Keratinocyte (primary cell): Measurements from ENCODE around the gene RTN4IP1. TPM values are rescaled to one million over a fixed set of nuclear protein-coding genes. Genes with fewer than 3 reads are reported as not detected.

Experiments
- DNase-seq: peaks from one replicate; pipeline ENCODE4 v3.0.0-alpha.2; 2011; ENCODE audit warnings: low read depth, missing footprints, low spot score
- FAIRE-seq: peaks from 2 replicates; lab custom pipeline; 2011; peaks lifted over from hg19 to GRCh38; lab: Jason Lieb, UNC
- H2AFZ ChIP-seq: 2 replicates; pipeline ENCODE4 v1.6.0; 2012; ENCODE audit warnings: low read length, control low read depth, inconsistent platforms; ENCODE audit not compliant: control insufficient read depth
- H3K27ac ChIP-seq: 2 replicates; pipeline ENCODE4 v1.5.1; 2011; ENCODE audit warnings: low read length; ENCODE audit not compliant: control insufficient read depth, insufficient read depth
- H3K27me3 ChIP-seq: 3 replicates; pipeline ENCODE4 v1.6.0; 2011; ENCODE audit warnings: low read length; ENCODE audit not compliant: control insufficient read depth, insufficient read depth; ENCODE audit errors: extremely low read depth
- H3K36me3 ChIP-seq, 2 experiments: 2 replicates in 1 of 2; 3 replicates in 1 of 2; pipeline ENCODE4 v1.5.1; 2011; ENCODE audit warnings: low read length in 2 of 2, mild to moderate bottlenecking in 1 of 2; ENCODE audit not compliant: control insufficient read depth in 2 of 2, insufficient read depth in 2 of 2; ENCODE audit errors: extremely low read depth in 1 of 2
- H3K4me1 ChIP-seq: 3 replicates; pipeline ENCODE4 v1.5.1; 2011; ENCODE audit warnings: low read length; ENCODE audit not compliant: control insufficient read depth, insufficient read depth; ENCODE audit errors: extremely low read depth
- H3K4me2 ChIP-seq: 3 replicates; pipeline ENCODE4 v1.6.0; 2011; ENCODE audit warnings: low read depth, low read length; ENCODE audit not compliant: control insufficient read depth, insufficient read depth; ENCODE audit errors: extremely low read depth
- H3K4me3 ChIP-seq, 3 experiments: fragments of 200-600 bp in 1 of 3; sonication (generic) in 1 of 3; 2 replicates in 2 of 3; 3 replicates in 1 of 3; pipeline ENCODE4 v1.5.1; 2011 to 2016; ENCODE audit warnings: low read length in 3 of 3, mild to moderate bottlenecking in 3 of 3, control low read depth in 2 of 3, inconsistent platforms in 1 of 3, low read depth in 1 of 3, mixed read lengths in 1 of 3, mixed run types in 1 of 3, moderate library complexity in 1 of 3; ENCODE audit not compliant: control insufficient read depth in 2 of 3, insufficient read depth in 2 of 3; ENCODE audit errors: extremely low read depth in 1 of 3
- H3K79me2 ChIP-seq: 2 replicates; pipeline ENCODE4 v1.6.0; 2012; ENCODE audit warnings: low read length; ENCODE audit not compliant: control insufficient read depth, insufficient read depth
- H3K9ac ChIP-seq: 3 replicates; pipeline ENCODE4 v1.6.0; 2011; ENCODE audit warnings: low read length; ENCODE audit not compliant: control insufficient read depth, insufficient read depth; ENCODE audit errors: extremely low read depth
- H3K9me1 ChIP-seq: 3 replicates; pipeline ENCODE4 v1.6.0; 2011; ENCODE audit warnings: low read length; ENCODE audit not compliant: control insufficient read depth, insufficient read depth; ENCODE audit errors: extremely low read depth
- H3K9me3 ChIP-seq: 2 replicates; pipeline ENCODE4 v1.5.1; 2012; ENCODE audit warnings: low read depth, low read length; ENCODE audit not compliant: control insufficient read depth
- H4K20me1 ChIP-seq: 3 replicates; pipeline ENCODE4 v1.6.0; 2011; ENCODE audit warnings: low read length; ENCODE audit not compliant: control insufficient read depth, insufficient read depth; ENCODE audit errors: extremely low read depth
- CTCF ChIP-seq, 3 experiments: IDR thresholded peaks in 1 of 3; conservative IDR thresholded peaks in 1 of 3; optimal IDR thresholded peaks in 1 of 3; 2 replicates in 2 of 3; 3 replicates in 1 of 3; pipeline versions ENCODE3 to v1.5.1; 2011; ENCODE audit warnings: low read length in 3 of 3, mild to moderate bottlenecking in 3 of 3, moderate library complexity in 2 of 3, control low read depth in 1 of 3, inconsistent platforms in 1 of 3; ENCODE audit not compliant: insufficient read depth in 2 of 3; ENCODE audit errors: extremely low read depth in 1 of 3
- EZH2 ChIP-seq: IDR thresholded peaks from one replicate; pipeline ENCODE4 v1.6.1; 2012; ENCODE audit warnings: inconsistent platforms, mild to moderate bottlenecking, low read length, moderate library complexity
- dilution Hi-C: fragments of 300-500 bp; cut with MboI; formaldehyde crosslinking; loops from one replicate; pipeline ENCODE4 v1.7.0; 2020; ENCODE audit warnings: low sequenced_read_pairs; ENCODE audit not compliant: extremely low pct_ligation_motif_present
- polyA plus RNA-seq, 5 experiments: library from polyadenylated mRNA; depleted of rRNA in 3 of 5; stranded (reverse) in 3 of 5; stranded (forward) in 1 of 5; unstranded in 1 of 5; fragments of >200 nt; gene quantifications; 1 replicate in 1 of 5; 2 replicates in 3 of 5; 3 replicates in 1 of 5; pipeline versions ENCODE4 v1.2.1 to v1.2.3, GENCODE V29; 2011 to 2012; ENCODE audit warnings: missing spikeins in 2 of 5, low read depth in 1 of 5, low replicate concordance in 1 of 5

The RTN4IP1 gene
- polyA plus RNA-seq, 1 donor (not counting 4 experiments of a cell fraction or from before 2014, with no cell fraction given) = 8.0 TPM

DNA sequence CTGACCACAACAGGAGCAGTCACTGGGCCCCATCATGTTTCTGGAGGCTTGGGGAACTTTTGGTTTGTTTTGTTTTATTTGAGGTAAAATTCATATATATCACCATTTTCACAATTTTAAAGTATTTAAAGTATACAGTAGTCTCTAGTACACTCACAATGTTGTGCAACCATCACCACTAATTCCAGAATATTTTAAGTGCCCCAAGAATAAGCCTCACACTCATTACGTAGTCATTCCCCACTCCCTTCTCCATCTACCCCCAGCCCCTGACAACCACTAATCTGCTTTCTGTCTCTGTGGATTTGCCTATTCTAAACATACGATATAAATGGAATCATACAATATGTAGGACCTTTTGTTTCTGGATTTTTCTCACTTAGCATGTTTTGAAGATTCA, 29.0 kb downstream of the RTN4IP1 start:
- H3K4me1 ChIP-seq = no peaks in the 10 kb centered on the region
- dilution Hi-C loops = no loop called here
- H3K9ac ChIP-seq = no peak overlapping the region
- TF ChIP-seq EZH2 = no peak
- no peak for TF ChIP-seq CTCF (optimal IDR thresholded peaks at IDR 0.05 in 1 of 3, IDR thresholded peaks at IDR 0.05 in 1 of 3, conservative IDR thresholded peaks at IDR 0.05 in 1 of 3; ENCODE audit: extremely low read depth in 1 of 3, insufficient read depth in 2 of 3, low read length in 3 of 3)
- FAIRE-seq = no peak
- no peak overlapping the region for H3K27ac ChIP-seq
- no peaks in the 10 kb centered on the region for H3K9me1 ChIP-seq
- peaks cover 0 to 1% of the 10 kb centered on the region in 2 experiments for H3K36me3 ChIP-seq
- H3K79me2 ChIP-seq = no peaks in the 10 kb centered on the region
- H4K20me1 ChIP-seq = no peaks in the 10 kb centered on the region
- no peak overlapping the region for H3K4me2 ChIP-seq
- H3K27me3 ChIP-seq = no peaks in the 10 kb centered on the region
- H3K4me3 ChIP-seq = no peak overlapping the region
- H3K9me3 ChIP-seq = no peaks in the 10 kb centered on the region
- DNase-seq = no peak
- H2AFZ ChIP-seq = no peak overlapping the region

GRCh38 chr6:106599440-106599839, 29.9 kb downstream of the RTN4IP1 start:
- Histone ChIP-seq H2AFZ (no peak overlapping the region), H3K27me3 (no peaks in the 10 kb centered on the region), H3K27ac (no peak overlapping the region), H3K79me2 (no peaks in the 10 kb centered on the region), H4K20me1 (no peaks in the 10 kb centered on the region), H3K9me1 (no peaks in the 10 kb centered on the region), H3K9ac (no peak overlapping the region), H3K4me1 (no peaks in the 10 kb centered on the region), H3K4me3 (no peak overlapping the region), H3K4me2 (no peak overlapping the region), H3K9me3 (no peaks in the 10 kb centered on the region), H3K36me3 (peaks cover 0 to 1% of the 10 kb centered on the region in 2 experiments)
- TF ChIP-seq EZH2 = no peak
- no peak for TF ChIP-seq CTCF (optimal IDR thresholded peaks at IDR 0.05 in 1 of 3, IDR thresholded peaks at IDR 0.05 in 1 of 3, conservative IDR thresholded peaks at IDR 0.05 in 1 of 3; ENCODE audit: extremely low read depth in 1 of 3, insufficient read depth in 2 of 3, low read length in 3 of 3)
- DNase-seq (no peak), FAIRE-seq (no peak)
- dilution Hi-C loops = no loop called here
